GM20431 (cell line): ENCODE measurements around the gene SLC8A2.

Source experiments
- in situ Hi-C: fragments of 300-500 bp; cut with MseI, MboI; formaldehyde crosslinking; loops from one replicate; pipeline ENCODE4 v1.15.0; 2020; ENCODE audit warnings: low sequenced_read_pairs; ENCODE audit not compliant: unreplicated experiment

Gene SLC8A2

GRCh38 chr19:47467914-47468313 is 3.8 kb downstream of the SLC8A2 start:
- in situ Hi-C loops = no loop called here

- in situ Hi-C loops = no loop called here
These were observed 5.7 kb downstream of the SLC8A2 start for GRCh38 chr19:47465957-47466356.

GRCh38 chr19:47464675-47465419 is 6.8 kb downstream of the SLC8A2 start:
- in situ Hi-C loops = no loop called here

GRCh38 chr19:47461876-47462275 is 9.8 kb downstream of the SLC8A2 start:
- in situ Hi-C loops = no loop called here

- in situ Hi-C loops = no loop called here
These were observed 12.2 kb downstream of the SLC8A2 start for GRCh38 chr19:47459477-47459876.

- in situ Hi-C loops = no loop called here
These were observed 13.0 kb downstream of the SLC8A2 start for GRCh38 chr19:47458672-47459071.

GRCh38 chr19:47456721-47457474 is 14.8 kb downstream of the SLC8A2 start:
- in situ Hi-C loops = no loop called here

- in situ Hi-C loops = no loop called here
These were observed 21.2 kb downstream of the SLC8A2 start for GRCh38 chr19:47450478-47450877.

- in situ Hi-C loops = no loop called here
These were observed 23.3 kb downstream of the SLC8A2 start for GRCh38 chr19:47448360-47448727.

GRCh38 chr19:47447470-47448359 is 24.0 kb downstream of the SLC8A2 start:
- in situ Hi-C loops = no loop called here

GRCh38 chr19:47446534-47447469 is 24.9 kb downstream of the SLC8A2 start:
- in situ Hi-C loops = no loop called here

- in situ Hi-C loops = no loop called here
These were observed 25.7 kb downstream of the SLC8A2 start for GRCh38 chr19:47445937-47446402.

GRCh38 chr19:47445527-47445926 is 26.2 kb downstream of the SLC8A2 start:
- in situ Hi-C loops = no loop called here

- in situ Hi-C loops = no loop called here
These were observed 27.3 kb downstream of the SLC8A2 start for GRCh38 chr19:47444388-47444821.

- in situ Hi-C loops = no loop called here
These were observed 28.4 kb downstream of the SLC8A2 start for GRCh38 chr19:47443331-47443730.

GRCh38 chr19:47438793-47439220 is 32.9 kb downstream of the SLC8A2 start:
- in situ Hi-C loops = loop anchor here (10.0 kb wide), 1 partner anchor 266 kb away; no protein-coding TSS in a partner anchor

- in situ Hi-C loops = loop anchor here (10.0 kb wide), 1 partner anchor 267 kb away; no protein-coding TSS in a partner anchor
These were observed 34.2 kb downstream of the SLC8A2 start for GRCh38 chr19:47437500-47437899.

- in situ Hi-C loops = loop anchor here (10.0 kb wide), 1 partner anchor 268 kb away; no protein-coding TSS in a partner anchor
These were observed 34.8 kb downstream of the SLC8A2 start for GRCh38 chr19:47436712-47437401.
